ENCODE results near the gene HNRNPF. TPM values are rescaled to one million over a fixed set of nuclear protein-coding genes. Genes with fewer than 3 reads are reported as not detected.

HNRNPF gene
- total RNA-seq, 2 experiments from 2014 or later: 464 to 481 TPM

DNA sequence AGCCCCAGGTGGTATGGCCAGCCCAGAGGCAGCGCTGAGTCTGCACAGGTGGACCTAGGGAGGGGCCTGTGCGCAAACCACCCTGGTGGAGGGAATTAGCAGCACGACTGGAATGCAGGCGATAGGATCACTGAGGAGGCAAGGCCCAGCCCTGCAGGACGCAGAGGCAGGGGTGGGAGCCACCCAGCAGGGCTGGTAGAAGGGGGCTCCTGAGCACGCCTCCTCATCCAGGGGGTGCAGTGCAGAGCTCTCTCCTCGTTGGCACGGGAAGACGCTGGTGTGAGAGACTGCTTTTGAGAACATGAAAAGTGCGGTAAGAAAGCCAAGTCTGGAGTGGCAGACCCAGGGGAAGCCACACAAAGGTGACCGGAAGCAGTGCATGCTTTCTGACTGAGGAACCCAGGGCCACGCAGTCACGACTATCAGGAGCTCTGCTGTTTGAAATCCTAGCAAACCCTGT is 31.5 kb downstream of the HNRNPF start:
- Mint-ChIP-seq H3K4me3 (no peak overlapping the region), H3K9me3 (no peaks in the 10 kb centered on the region), H3K27ac (no peak overlapping the region), H3K27me3 (no peaks in the 10 kb centered on the region), H3K4me1 (peaks cover 15% of the 10 kb centered on the region), H3K36me3 (ENCODE audit: low read depth) (no peaks in the 10 kb centered on the region)
- CTCF ChIA-PET: interaction anchor here (0.8 kb wide), 1 partner anchor 9 kb away, joined by 3 read pairs; no protein-coding TSS in a partner anchor
- DNase-seq: no peak
- POLR2A ChIA-PET: no interaction called here

DNA sequence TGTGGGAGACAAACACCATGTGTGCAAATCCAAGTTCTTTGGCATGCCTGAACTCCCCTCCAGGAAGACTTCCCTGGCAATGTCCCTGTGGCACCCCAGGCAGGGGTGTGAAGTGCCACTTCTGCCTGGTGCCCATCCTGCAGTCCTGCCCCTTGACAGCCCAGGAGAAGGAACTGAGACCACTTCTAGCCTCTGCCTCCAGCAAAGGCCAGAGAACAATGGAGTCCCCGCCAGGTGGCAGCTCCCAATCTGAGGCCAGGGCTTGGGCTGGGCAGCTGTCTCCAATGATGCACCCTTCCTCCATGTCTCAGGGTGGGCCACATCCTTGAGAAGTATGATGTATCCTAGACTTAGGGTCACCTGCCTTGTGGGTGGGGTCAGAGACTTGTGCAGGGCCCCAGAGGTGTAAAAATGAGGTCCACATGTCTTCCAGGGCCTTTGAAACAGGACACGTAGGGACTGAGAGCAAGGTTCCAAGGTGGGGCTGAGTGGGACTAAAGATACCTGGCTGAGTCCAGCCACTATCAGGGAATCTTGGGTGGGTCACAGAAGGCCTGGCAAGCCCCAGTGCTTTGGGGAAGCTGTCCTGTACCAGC is 32.1 kb downstream of the HNRNPF start:
- no peaks in the 10 kb centered on the region for H3K36me3 Mint-ChIP-seq (ENCODE audit: low read depth)
- H3K4me1 Mint-ChIP-seq: peaks cover 15% of the 10 kb centered on the region
- H3K27ac Mint-ChIP-seq: no peak overlapping the region
- POLR2A ChIA-PET: no interaction called here
- no peak for DNase-seq
- H3K9me3 Mint-ChIP-seq: no peaks in the 10 kb centered on the region
- CTCF ChIA-PET: interaction anchor here (0.7 to 0.8 kb wide), 2 partner anchors 10 to 59 kb away, joined by 3 to 6 read pairs; no protein-coding TSS in a partner anchor
- no peak overlapping the region for H3K4me3 Mint-ChIP-seq
- no peaks in the 10 kb centered on the region for H3K27me3 Mint-ChIP-seq

DNA sequence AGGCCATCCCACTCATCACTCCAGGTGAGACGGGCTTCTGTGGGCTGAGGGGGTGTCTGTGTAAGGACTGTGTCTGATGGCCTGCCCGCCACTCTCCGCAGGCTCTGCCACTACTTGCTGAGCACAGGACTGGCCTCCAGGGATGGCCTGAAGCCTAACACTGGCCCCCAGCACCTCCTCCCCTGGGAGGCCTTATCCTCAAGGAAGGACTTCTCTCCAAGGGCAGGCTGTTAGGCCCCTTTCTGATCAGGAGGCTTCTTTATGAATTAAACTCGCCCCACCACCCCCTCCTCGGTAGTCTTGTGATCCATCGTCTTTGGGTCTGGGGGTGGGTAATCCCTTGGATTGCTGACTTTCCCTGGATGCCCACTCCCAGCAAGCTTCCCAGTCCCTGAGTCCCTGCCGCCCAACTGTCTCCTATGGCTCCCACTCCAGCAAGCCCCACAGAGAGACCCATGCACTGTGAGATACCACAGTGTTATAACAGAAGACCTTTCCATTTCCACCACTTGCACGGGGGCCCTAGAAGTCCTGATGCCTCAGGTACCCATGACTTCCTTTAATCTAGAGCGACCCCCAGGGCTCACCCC is 32.8 kb downstream of the HNRNPF start:
- Mint-ChIP-seq H3K9me3 (no peaks in the 10 kb centered on the region), H3K36me3 (ENCODE audit: low read depth) (no peaks in the 10 kb centered on the region), H3K4me1 (peaks cover 15% of the 10 kb centered on the region), H3K4me3 (no peak overlapping the region), H3K27ac (no peak overlapping the region), H3K27me3 (no peaks in the 10 kb centered on the region)
- ChIA-PET CTCF (interaction anchor here (0.6 to 1.2 kb wide), 3 partner anchors 13 to 60 kb away, joined by 3 to 6 read pairs (median 3); no protein-coding TSS in a partner anchor), POLR2A (no interaction called here)
- DNase-seq: no peak

DNA sequence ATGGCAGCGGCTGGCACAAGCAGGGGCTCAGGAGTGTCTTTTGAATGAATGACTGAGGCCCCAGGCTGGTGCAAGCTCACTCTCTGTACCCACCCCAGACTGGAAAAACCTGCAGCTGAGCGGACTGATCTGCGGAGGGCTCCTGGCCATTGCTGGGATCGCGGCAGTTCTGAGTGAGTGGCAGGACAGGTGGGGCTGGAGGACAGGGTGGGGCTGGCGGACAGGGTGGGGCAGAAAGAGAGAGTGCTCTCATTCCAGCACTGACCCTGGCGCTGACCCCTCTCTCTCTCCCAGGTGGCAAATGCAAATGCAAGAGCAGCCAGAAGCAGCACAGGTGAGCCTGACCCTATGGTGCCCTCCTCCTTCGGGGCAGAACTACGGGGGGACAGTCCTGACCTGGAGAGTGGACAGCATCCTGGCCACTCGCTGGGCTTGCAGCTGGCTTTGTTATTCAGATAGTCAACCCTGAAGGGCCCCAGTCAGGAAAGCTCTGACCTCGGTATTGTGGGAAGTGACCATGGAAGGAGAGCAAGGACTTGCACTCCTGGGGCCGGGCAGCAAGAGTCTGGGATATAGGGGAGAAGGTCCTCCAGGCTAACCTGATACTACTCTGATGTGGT is 33.5 kb downstream of the HNRNPF start:
- Mint-ChIP-seq H3K36me3 (ENCODE audit: low read depth) (no peaks in the 10 kb centered on the region), H3K4me1 (peaks cover 11% of the 10 kb centered on the region), H3K27me3 (no peaks in the 10 kb centered on the region), H3K9me3 (no peaks in the 10 kb centered on the region), H3K4me3 (no peak overlapping the region), H3K27ac (no peak overlapping the region)
- CTCF ChIA-PET: interaction anchor here (0.6 to 1.2 kb wide), 2 partner anchors 14 to 21 kb away, joined by 3 read pairs; no protein-coding TSS in a partner anchor
- POLR2A ChIA-PET: no interaction called here
- no peak for DNase-seq

DNA sequence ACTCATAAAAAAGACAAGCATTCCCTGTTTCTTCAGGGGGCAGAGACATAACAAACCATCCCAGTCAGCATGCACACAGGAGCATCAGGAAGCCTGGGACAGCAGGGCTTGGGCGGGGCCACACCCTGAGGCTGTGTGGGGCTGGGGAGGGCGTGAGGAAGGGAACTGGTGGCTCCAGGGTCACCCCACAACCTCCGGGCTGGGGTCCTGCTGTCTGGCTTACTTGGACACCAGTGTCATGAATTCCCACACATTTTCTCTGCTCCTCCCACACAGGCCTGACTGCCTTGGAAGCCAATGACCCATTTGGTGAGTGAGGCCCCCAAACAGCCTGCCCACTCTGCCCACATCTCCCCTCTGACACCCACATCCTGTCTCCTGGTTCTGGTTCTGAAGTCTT is 34.8 kb downstream of the HNRNPF start:
- Mint-ChIP-seq H3K27ac (no peak overlapping the region), H3K36me3 (ENCODE audit: low read depth) (no peaks in the 10 kb centered on the region), H3K9me3 (no peaks in the 10 kb centered on the region), H3K4me1 (peaks cover 11% of the 10 kb centered on the region), H3K27me3 (no peaks in the 10 kb centered on the region), H3K4me3 (no peak overlapping the region)
- ChIA-PET POLR2A (no interaction called here), CTCF (interaction anchor here (1.3 kb wide), 1 partner anchor 26 kb away, joined by 3 read pairs; no protein-coding TSS in a partner anchor)
- no peak for DNase-seq

DNA sequence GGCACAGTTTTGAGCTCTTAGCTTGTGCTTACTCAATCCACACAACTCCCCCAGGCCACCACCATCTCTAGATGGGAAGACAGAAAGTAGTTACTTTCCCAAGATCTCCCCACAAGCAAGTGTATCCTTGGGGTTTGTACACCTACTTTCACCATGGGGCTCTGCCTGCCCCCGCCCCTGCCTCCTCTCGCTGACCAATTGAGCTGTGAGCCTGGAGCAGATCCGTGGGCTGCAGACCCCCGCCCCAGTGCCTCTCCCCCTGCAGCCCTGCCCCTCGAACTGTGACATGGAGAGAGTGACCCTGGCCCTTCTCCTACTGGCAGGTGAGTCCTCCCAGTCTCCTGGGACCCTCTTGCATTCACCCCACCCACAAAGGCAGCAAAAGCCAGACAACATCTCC is 35.5 kb downstream of the HNRNPF start:
- ChIA-PET POLR2A (no interaction called here), CTCF (interaction anchor here (1.3 kb wide), 1 partner anchor 25 kb away, joined by 3 read pairs; no protein-coding TSS in a partner anchor)
- Mint-ChIP-seq H3K9me3 (no peaks in the 10 kb centered on the region), H3K27ac (peak overlapping the region; percentile 41), H3K36me3 (ENCODE audit: low read depth) (no peaks in the 10 kb centered on the region), H3K4me3 (no peak overlapping the region), H3K27me3 (no peaks in the 10 kb centered on the region), H3K4me1 (peaks cover 11% of the 10 kb centered on the region)
- DNase-seq: no peak

DNA sequence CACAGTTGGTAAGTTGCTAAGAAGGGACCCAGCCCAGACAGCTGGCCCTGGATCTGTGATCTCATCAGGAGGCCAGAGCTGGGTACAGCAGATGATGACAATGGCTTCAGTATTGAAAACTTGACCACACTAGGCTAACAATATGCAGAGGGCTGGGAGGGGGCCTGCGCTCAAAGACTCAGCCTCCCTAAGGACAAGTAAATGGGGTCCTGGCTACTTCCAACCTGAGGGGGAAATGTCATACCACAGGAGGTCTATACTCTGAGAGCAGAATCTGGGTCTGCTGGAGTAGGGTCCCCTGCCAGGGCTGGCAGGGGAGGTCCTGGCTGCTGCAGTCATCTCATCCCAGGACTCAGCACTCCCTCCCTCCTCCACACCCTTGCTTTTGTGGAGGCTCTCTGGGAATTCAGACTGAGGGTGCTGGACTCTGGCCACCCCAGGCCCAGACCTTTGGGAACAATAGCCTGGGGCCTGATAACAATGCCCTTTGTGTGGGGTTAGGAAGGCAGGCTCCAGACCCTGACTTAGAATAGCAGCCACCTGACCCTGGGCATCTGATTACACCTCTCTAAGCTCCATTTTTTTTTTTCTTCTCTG is 36.1 kb downstream of the HNRNPF start:
- POLR2A ChIA-PET: no interaction called here
- no peak for DNase-seq
- Mint-ChIP-seq H3K27ac (no peak overlapping the region), H3K9me3 (no peaks in the 10 kb centered on the region), H3K36me3 (ENCODE audit: low read depth) (no peaks in the 10 kb centered on the region), H3K27me3 (no peaks in the 10 kb centered on the region), H3K4me1 (peaks cover 11% of the 10 kb centered on the region), H3K4me3 (no peak overlapping the region)
- CTCF ChIA-PET: interaction anchor here (0.6 kb wide), 1 partner anchor 23 kb away, joined by 3 read pairs; no protein-coding TSS in a partner anchor

DNA sequence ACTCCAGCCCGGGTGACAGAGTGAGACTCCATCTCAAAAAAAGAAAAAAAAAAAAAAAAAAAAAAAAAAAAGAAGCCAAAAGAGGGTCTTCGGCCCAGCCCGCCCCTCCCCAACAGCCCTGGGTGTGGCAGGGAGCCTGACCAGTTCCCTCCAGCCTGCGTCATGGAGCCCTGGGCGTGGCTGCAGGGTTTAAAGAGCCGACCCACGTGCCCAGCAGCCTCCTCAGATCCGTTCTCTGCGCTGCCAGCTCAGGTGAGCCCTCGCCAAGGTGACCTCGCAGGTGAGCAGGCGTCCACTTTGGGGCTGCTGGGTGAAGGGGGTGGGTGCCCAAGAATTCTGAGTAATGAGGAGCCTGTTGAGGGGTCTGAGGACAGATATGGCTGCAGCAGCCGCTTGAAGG is 37.6 kb downstream of the HNRNPF start, which contains the start of gene FXYD4:
TSS of gene FXYD4 (plus strand) at position 219 of the 400 bp plus-strand sequence. CDS start 2,111 bp downstream, outside the sequence.
- Mint-ChIP-seq H3K36me3 (ENCODE audit: low read depth) (no peaks in the 10 kb centered on the region), H3K9me3 (no peaks in the 10 kb centered on the region), H3K4me1 (peaks cover 11% of the 10 kb centered on the region), H3K27me3 (no peaks in the 10 kb centered on the region), H3K27ac (no peak within 1 kb of the TSS), H3K4me3 (no peak within 1 kb of the TSS)
- ChIA-PET POLR2A (no interaction called here), CTCF (no interaction called here)
- no peak for DNase-seq

DNA sequence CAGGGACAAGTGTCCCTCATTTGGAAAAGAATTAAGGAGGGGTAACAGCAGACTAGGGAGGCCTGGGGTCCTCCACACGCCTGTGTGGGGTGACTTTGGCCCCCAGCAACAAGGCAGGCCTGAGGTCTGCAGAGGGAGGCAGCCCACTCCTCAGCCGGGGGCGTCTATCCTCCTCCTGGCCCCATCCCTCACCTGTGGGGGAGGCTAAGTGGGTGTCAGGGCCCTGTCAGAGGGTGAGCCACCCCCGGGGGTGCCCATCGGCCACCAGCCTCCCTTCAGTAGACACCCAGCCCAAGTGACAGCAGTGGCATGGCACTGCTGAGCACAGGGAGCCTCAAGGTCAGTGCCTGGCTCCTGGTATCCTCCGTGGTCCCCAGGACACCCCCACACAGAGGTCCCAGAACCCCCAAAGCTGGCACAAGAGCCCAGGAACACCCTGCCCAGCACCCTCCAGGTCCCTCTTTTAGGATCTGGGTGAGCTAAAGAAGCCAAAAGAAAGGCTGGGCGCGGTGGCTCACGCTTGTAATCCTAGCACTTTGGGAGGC is 38.2 kb downstream of the HNRNPF start:
- no peaks in the 10 kb centered on the region for H3K27me3 Mint-ChIP-seq
- peaks cover 11% of the 10 kb centered on the region for H3K4me1 Mint-ChIP-seq
- ChIA-PET POLR2A (no interaction called here), CTCF (interaction anchor here (0.6 kb wide), 1 partner anchor 41 kb away, joined by 3 read pairs; no protein-coding TSS in a partner anchor)
- no peaks in the 10 kb centered on the region for H3K36me3 Mint-ChIP-seq (ENCODE audit: low read depth)
- H3K4me3 Mint-ChIP-seq: no peak overlapping the region
- H3K9me3 Mint-ChIP-seq: no peaks in the 10 kb centered on the region
- DNase-seq: no peak
- H3K27ac Mint-ChIP-seq: no peak overlapping the region

DNA sequence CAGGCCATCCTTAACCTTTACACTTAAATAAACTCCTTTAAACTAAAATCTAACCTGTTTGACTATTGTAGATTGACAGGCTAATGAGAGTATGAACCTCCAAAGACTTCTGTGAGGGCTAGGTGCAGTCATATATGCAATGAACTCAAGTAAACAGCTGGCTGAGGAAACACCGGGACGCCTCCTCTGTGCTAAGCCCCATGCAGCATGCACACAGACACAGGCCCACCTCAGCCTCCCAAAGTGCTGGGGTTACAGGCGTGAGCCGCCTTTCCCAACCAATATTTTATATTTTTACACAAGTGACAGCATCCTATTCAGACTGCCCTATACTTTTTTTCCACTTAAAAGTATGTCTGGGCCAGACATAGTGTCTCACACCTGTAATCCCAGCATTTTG is 39.1 kb downstream of the HNRNPF start:
- POLR2A ChIA-PET: no interaction called here
- no peak overlapping the region for H3K4me3 Mint-ChIP-seq
- peaks cover 16% of the 10 kb centered on the region for H3K4me1 Mint-ChIP-seq
- H3K36me3 Mint-ChIP-seq (ENCODE audit: low read depth): no peaks in the 10 kb centered on the region
- no peaks in the 10 kb centered on the region for H3K9me3 Mint-ChIP-seq
- no peak overlapping the region for H3K27ac Mint-ChIP-seq
- no peak for DNase-seq
- H3K27me3 Mint-ChIP-seq: no peaks in the 10 kb centered on the region
- CTCF ChIA-PET: interaction anchor here (0.6 kb wide), 1 partner anchor 42 kb away, joined by 3 read pairs; no protein-coding TSS in a partner anchor

DNA sequence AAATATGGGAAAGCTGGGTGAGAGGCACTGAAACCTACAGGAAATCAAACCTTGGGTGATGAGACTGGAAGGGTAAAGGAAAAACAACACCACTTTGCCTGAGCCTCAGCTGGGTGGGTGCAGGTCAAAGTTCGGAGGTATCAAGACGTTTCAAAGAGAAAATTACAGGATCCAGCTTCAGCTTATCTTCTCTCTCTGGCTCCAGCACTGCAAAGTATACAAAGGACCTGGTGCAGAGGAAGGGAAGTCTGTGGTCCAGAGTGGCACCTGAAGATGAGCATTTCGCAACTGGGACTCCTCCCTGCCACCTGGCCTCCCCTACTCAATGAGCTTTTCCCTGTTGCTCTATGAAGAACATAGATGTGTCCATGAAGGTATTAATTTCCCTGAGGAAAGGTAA is 44.0 kb downstream of the HNRNPF start:
- H3K4me1 Mint-ChIP-seq: peaks cover 32% of the 10 kb centered on the region
- peaks cover 6% of the 10 kb centered on the region for H3K36me3 Mint-ChIP-seq (ENCODE audit: low read depth)
- POLR2A ChIA-PET: no interaction called here
- CTCF ChIA-PET: interaction anchor here (0.6 to 2.0 kb wide), 5 partner anchors 8 to 78 kb away, joined by 3 to 5 read pairs (median 3); no protein-coding TSS in a partner anchor
- DNase-seq: no peak
- no peaks in the 10 kb centered on the region for H3K27me3 Mint-ChIP-seq
- no peaks in the 10 kb centered on the region for H3K9me3 Mint-ChIP-seq
- no peak overlapping the region for H3K4me3 Mint-ChIP-seq
- H3K27ac Mint-ChIP-seq: no peak overlapping the region

DNA sequence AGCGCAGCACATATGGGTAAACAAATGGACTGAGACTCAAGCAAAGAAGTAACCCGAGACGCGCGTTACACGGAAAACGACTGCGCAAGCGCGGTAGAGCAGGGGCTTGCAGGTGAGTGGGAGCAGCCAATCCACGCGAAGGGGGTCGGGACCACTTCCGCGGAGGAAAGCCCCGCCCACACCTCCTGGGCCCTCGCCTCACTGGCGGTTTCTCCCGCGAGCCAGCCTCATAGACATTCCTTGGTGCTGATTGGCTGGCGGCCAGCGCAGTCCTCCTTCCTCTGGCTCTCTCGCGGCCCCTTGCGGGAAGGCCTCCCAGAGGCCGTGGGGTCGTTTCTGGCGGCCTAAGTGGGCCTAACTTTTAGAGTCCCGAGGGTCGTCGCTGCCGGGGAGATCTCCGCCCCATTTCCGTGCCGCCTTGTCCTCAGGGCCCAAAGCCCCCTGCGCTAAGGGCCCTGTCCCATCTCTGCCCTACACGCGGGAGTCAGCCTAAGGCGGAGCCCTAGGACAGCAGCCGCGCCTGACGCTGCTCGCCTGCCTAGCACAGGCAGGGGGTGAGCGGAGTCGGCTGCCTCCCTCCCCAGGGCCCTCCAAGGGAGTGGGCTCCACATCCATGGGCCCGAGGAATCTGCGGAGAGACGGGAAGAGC is 46.7 kb downstream of the HNRNPF start:
- peak overlapping the region; percentile 94 for H3K4me3 Mint-ChIP-seq
- ChIA-PET CTCF (interaction anchor here (0.7 to 1.2 kb wide), 2 partner anchors 9 to 87 kb away, joined by 5 read pairs; no protein-coding TSS in a partner anchor), POLR2A (no interaction called here)
- H3K27ac Mint-ChIP-seq: peak overlapping the region; percentile 99
- peak; percentile 99 for DNase-seq
- peaks cover 8% of the 10 kb centered on the region for H3K36me3 Mint-ChIP-seq (ENCODE audit: low read depth)
- no peaks in the 10 kb centered on the region for H3K9me3 Mint-ChIP-seq
- no peaks in the 10 kb centered on the region for H3K27me3 Mint-ChIP-seq
- H3K4me1 Mint-ChIP-seq: peaks cover 34% of the 10 kb centered on the region

Data from activated CD4-positive, alpha-beta T cell treated with anti-CD3 and anti-CD28 coated beads, Interleukin-2, amount 10 ng/mL, durations not matched to agents 7 days and 5 days (primary cell).